GM23338 (cell line): ENCODE measurements around the gene CHD5. TPM values are rescaled to one million over a fixed set of nuclear protein-coding genes. Genes with fewer than 3 reads are reported as not detected.

Source experiments
- ATAC-seq: fragments of 200-7000 bp; cut with Tn5 transposase; 3 replicates; pipeline ENCODE4 v1.9.1; 2020
- DNase-seq: peaks from one replicate; pipeline ENCODE4 v3.0.0-alpha.2; 2015; ENCODE audit warnings: low spot score
- H2AFZ ChIP-seq: fragments of 200-600 bp; sonication (generic); 2 replicates; pipeline ENCODE4 v1.8.0; 2016; ENCODE audit warnings: antibody characterized with exemption, mild to moderate bottlenecking, moderate library complexity
- H3F3A ChIP-seq: fragments of 200-600 bp; sonication (generic); replicated peaks from 2 replicates; pipeline ENCODE4 v1.8.0; 2017; ENCODE audit warnings: antibody characterized with exemption, mixed run types, low read depth
- H3K27ac ChIP-seq: fragments of 200-600 bp; sonication (generic); 2 replicates; pipeline ENCODE4 v1.6.1; 2016; ENCODE audit warnings: low read depth
- H3K27me3 ChIP-seq: fragments of 200-600 bp; sonication (generic); 2 replicates; pipeline ENCODE4 v1.8.0; 2016; ENCODE audit warnings: mild to moderate bottlenecking, mixed run types, moderate library complexity; ENCODE audit not compliant: insufficient read depth
- H3K36me3 ChIP-seq: fragments of 200-600 bp; sonication (generic); 2 replicates; pipeline ENCODE4 v1.8.0; 2016; ENCODE audit warnings: mild to moderate bottlenecking; ENCODE audit not compliant: insufficient read depth
- H3K4me1 ChIP-seq: fragments of 200-600 bp; sonication (generic); 2 replicates; pipeline ENCODE4 v1.8.0; 2016; ENCODE audit warnings: mild to moderate bottlenecking, moderate library complexity; ENCODE audit not compliant: insufficient read depth
- H3K4me2 ChIP-seq: fragments of 200-600 bp; sonication (generic); 2 replicates; pipeline ENCODE4 v1.7.1; 2017; ENCODE audit warnings: mixed run types
- H3K4me3 ChIP-seq: fragments of 200-600 bp; sonication (generic); 2 replicates; pipeline ENCODE4 v1.6.1; 2016; ENCODE audit warnings: mixed run types
- H3K79me2 ChIP-seq: fragments of 200-600 bp; sonication (generic); replicated peaks from 2 replicates; pipeline ENCODE4 v1.8.0; 2017; ENCODE audit warnings: mild to moderate bottlenecking; ENCODE audit not compliant: insufficient read depth
- H3K9me2 ChIP-seq: fragments of 200-600 bp; sonication (generic); 2 replicates; pipeline ENCODE4 v1.8.0; 2017; ENCODE audit not compliant: insufficient read depth
- H4K20me1 ChIP-seq: fragments of 200-600 bp; sonication (generic); replicated peaks from 2 replicates; pipeline ENCODE4 v1.8.0; 2017; ENCODE audit warnings: mild to moderate bottlenecking; ENCODE audit not compliant: insufficient read depth
- H3K27ac Mint-ChIP-seq: 2 replicates; pipeline ENCODE4 v1.8.0; 2020; ENCODE audit warnings: inconsistent platforms, mild to moderate bottlenecking, moderate library complexity, mixed read lengths
- H3K27me3 Mint-ChIP-seq: 3 replicates; pipeline ENCODE4 v1.8.0; 2022; ENCODE audit warnings: low read depth, mild to moderate bottlenecking, moderate library complexity, mixed read lengths, inconsistent platforms; ENCODE audit not compliant: insufficient read depth, poor library complexity
- H3K36me3 Mint-ChIP-seq: 3 replicates; pipeline ENCODE4 v1.8.0; 2021; ENCODE audit warnings: low read depth, mild to moderate bottlenecking, inconsistent platforms, moderate library complexity, mixed read lengths
- H3K4me1 Mint-ChIP-seq: 3 replicates; pipeline ENCODE4 v1.8.0; 2020; ENCODE audit warnings: mild to moderate bottlenecking, inconsistent platforms, mixed read lengths
- H3K4me3 Mint-ChIP-seq: 3 replicates; pipeline ENCODE4 v1.8.0; 2021; ENCODE audit warnings: moderate library complexity, mild to moderate bottlenecking, inconsistent platforms, mixed read lengths
- H3K9me3 Mint-ChIP-seq: 3 replicates; pipeline ENCODE4 v1.8.0; 2020; ENCODE audit warnings: moderate library complexity, mild to moderate bottlenecking, inconsistent platforms, mixed read lengths
- CREB1 ChIP-seq: fragments of 250-450 bp; sonication (Bioruptor Pico); IDR thresholded peaks from 2 replicates; pipeline ENCODE4 v1.5.0; 2020; ENCODE audit warnings: low read depth, mild to moderate bottlenecking, moderate library complexity
- EZH2 ChIP-seq: fragments of 200-600 bp; sonication (generic); IDR thresholded peaks from one replicate; pipeline ENCODE4 v1.8.0; 2017; ENCODE audit warnings: antibody characterized with exemption, mild to moderate bottlenecking, low read depth; ENCODE audit not compliant: unreplicated experiment
- JUNB ChIP-seq: IDR thresholded peaks from one replicate; pipeline ENCODE4 v1.6.1; 2016; ENCODE audit warnings: antibody characterized with exemption; ENCODE audit not compliant: unreplicated experiment
- NANOG ChIP-seq: IDR thresholded peaks from 2 replicates; pipeline ENCODE4 v1.6.1; 2016; ENCODE audit warnings: antibody characterized with exemption, borderline replicate concordance
- POLR2AphosphoS5 ChIP-seq: IDR thresholded peaks from 2 replicates; pipeline ENCODE4 v1.6.1; 2016; ENCODE audit warnings: antibody characterized with exemption, low read depth
- REST ChIP-seq: IDR thresholded peaks from one replicate; pipeline ENCODE4 v1.6.1; 2018; ENCODE audit warnings: antibody characterized with exemption; ENCODE audit not compliant: unreplicated experiment
- STAT1 ChIP-seq: IDR thresholded peaks from one replicate; pipeline ENCODE4 v1.6.1; 2016; ENCODE audit warnings: antibody characterized with exemption; ENCODE audit not compliant: unreplicated experiment
- ZNF114 ChIP-seq: fragments of 250-450 bp; sonication (Bioruptor Pico); IDR thresholded peaks from 2 replicates; pipeline ENCODE4 v1.5.0; 2020; ENCODE audit warnings: mild to moderate bottlenecking, moderate library complexity
- ZNF331 ChIP-seq: fragments of 250-450 bp; sonication (Bioruptor Pico); IDR thresholded peaks from 2 replicates; pipeline ENCODE4 v1.5.0; 2020; ENCODE audit warnings: low read depth, mild to moderate bottlenecking, moderate library complexity
- polyA plus RNA-seq: library from polyadenylated mRNA; unstranded; fragments of >200 nt; fragmentation: Nextera tagmentation; extraction: Ambion mirVana; gene quantifications from 2 replicates; pipeline ENCODE4 v1.2.1, GENCODE V29; 2016
- total RNA-seq: library from RNA; depleted of rRNA; stranded (reverse); fragments of >200 nt; shearing (Covaris generic); gene quantifications from 2 replicates; pipeline ENCODE4 v1.2.3, GENCODE V29; 2014
- TF ChIP-seq, protein P1 (sequence below): IDR thresholded peaks from 2 replicates; pipeline ENCODE4 v1.6.1; 2016; ENCODE audit warnings: antibody characterized with exemption
- TF ChIP-seq, protein P2 (sequence below), 2 experiments: fragments of 200-600 bp in 1 of 2; sonication (generic) in 1 of 2; conservative IDR thresholded peaks; 2 replicates each; pipeline versions ENCODE4 v1.5.1 to v1.6.1; 2016 to 2017; ENCODE audit warnings: antibody characterized with exemption in 2 of 2, low read depth in 2 of 2, mild to moderate bottlenecking in 2 of 2, moderate library complexity in 1 of 2

Gene CHD5
- total and polyA plus RNA-seq, 2 experiments from 2014 or later, result 0.32 to 1.0 TPM

- Mint-ChIP-seq H3K27ac (peak overlapping the region; percentile 99), H3K9me3 (no peaks in the 10 kb centered on the region), H3K36me3 (peaks cover 33% of the 10 kb centered on the region), H3K4me3 (peak overlapping the region; percentile 88), H3K4me1 (peaks cover 35% of the 10 kb centered on the region), H3K27me3 (peaks cover 19% of the 10 kb centered on the region)
- peaks cover 41% of the 10 kb centered on the region for H3K79me2 ChIP-seq
- H3K4me1 ChIP-seq, result peaks cover 24% of the 10 kb centered on the region
- H3K27me3 ChIP-seq, result peaks cover under 1% of the 10 kb centered on the region; the same call in 1 of the 2 replicates
- H3K9me2 ChIP-seq, result no peaks in the 10 kb centered on the region
- H3K36me3 ChIP-seq, result peaks cover 30% of the 10 kb centered on the region
- TF ChIP-seq, protein P1, sequence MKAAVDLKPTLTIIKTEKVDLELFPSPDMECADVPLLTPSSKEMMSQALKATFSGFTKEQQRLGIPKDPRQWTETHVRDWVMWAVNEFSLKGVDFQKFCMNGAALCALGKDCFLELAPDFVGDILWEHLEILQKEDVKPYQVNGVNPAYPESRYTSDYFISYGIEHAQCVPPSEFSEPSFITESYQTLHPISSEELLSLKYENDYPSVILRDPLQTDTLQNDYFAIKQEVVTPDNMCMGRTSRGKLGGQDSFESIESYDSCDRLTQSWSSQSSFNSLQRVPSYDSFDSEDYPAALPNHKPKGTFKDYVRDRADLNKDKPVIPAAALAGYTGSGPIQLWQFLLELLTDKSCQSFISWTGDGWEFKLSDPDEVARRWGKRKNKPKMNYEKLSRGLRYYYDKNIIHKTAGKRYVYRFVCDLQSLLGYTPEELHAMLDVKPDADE, result no peak
- ATAC-seq (no peak), DNase-seq (no peak)
- H3K27ac ChIP-seq, result peak overlapping the region; percentile 0
- peaks cover 30% of the 10 kb centered on the region for H4K20me1 ChIP-seq
- peak overlapping the region; percentile 89 for H3K4me3 ChIP-seq
- peaks cover 19% of the 10 kb centered on the region for H3F3A ChIP-seq
- peak overlapping the region; percentile 34; the same call in 1 of the 2 replicates for H2AFZ ChIP-seq
- H3K4me2 ChIP-seq, result peak overlapping the region; percentile 73
Observed at GRCh38 chr1:6200188-6200809, 20.2 kb upstream of the CHD5 start.

GRCh38 chr1:6199298-6200187 is 19.4 kb upstream of the CHD5 start, which contains the start of gene RPL22:
Gene RPL22 (minus strand): TSS chr1:6199595. CDS start chr1:6199573, 22 bp downstream.
- Histone ChIP-seq H3K4me2 (peak within 1 kb of the TSS; percentile 98), H3K79me2 (peaks cover 48% of the 10 kb centered on the region), H3K36me3 (peaks cover 36% of the 10 kb centered on the region), H3K4me1 (peaks cover 24% of the 10 kb centered on the region), H4K20me1 (peaks cover 38% of the 10 kb centered on the region), H3K9me2 (no peaks in the 10 kb centered on the region), H2AFZ (peak within 1 kb of the TSS; percentile 34; the same call in 1 of the 2 replicates), H3K4me3 (peak within 1 kb of the TSS; percentile 89), H3K27me3 (no peaks in the 10 kb centered on the region), H3K27ac (peak within 1 kb of the TSS; percentile 73), H3F3A (peaks cover 22% of the 10 kb centered on the region)
- Mint-ChIP-seq H3K36me3 (peaks cover 41% of the 10 kb centered on the region), H3K9me3 (no peaks in the 10 kb centered on the region), H3K27ac (peak within 1 kb of the TSS; percentile 99), H3K4me1 (peaks cover 33% of the 10 kb centered on the region), H3K4me3 (peak within 1 kb of the TSS; percentile 88), H3K27me3 (peaks cover 17% of the 10 kb centered on the region)
- ATAC-seq (peak; percentile 94), DNase-seq (peak; percentile 100)
- TF ChIP-seq, protein P2, sequence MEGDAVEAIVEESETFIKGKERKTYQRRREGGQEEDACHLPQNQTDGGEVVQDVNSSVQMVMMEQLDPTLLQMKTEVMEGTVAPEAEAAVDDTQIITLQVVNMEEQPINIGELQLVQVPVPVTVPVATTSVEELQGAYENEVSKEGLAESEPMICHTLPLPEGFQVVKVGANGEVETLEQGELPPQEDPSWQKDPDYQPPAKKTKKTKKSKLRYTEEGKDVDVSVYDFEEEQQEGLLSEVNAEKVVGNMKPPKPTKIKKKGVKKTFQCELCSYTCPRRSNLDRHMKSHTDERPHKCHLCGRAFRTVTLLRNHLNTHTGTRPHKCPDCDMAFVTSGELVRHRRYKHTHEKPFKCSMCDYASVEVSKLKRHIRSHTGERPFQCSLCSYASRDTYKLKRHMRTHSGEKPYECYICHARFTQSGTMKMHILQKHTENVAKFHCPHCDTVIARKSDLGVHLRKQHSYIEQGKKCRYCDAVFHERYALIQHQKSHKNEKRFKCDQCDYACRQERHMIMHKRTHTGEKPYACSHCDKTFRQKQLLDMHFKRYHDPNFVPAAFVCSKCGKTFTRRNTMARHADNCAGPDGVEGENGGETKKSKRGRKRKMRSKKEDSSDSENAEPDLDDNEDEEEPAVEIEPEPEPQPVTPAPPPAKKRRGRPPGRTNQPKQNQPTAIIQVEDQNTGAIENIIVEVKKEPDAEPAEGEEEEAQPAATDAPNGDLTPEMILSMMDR (conservative IDR thresholded peaks at IDR 0.05; ENCODE audit: low read depth in 2 of 2), result 0 out of 4 replicates have a peak, but pooled peaks of 1 of the 2 experiments have one; percentile 2
- TF ChIP-seq NANOG (no peak), REST (no peak), EZH2 (no peak), CREB1 (CRISPR knock-in tag) (peak; percentile 57; the same call in 1 of the 2 replicates), ZNF331 (CRISPR knock-in tag) (no peak), STAT1 (no peak), ZNF114 (CRISPR knock-in tag) (no peak), JUNB (no peak), POLR2AphosphoS5 (peak; percentile 93)
- TF ChIP-seq, protein P1, result peak; percentile 94
